Keratinocyte (primary cell): Measurements from ENCODE around the gene TNFAIP3. TPM values are rescaled to one million over a fixed set of nuclear protein-coding genes. Genes with fewer than 3 reads are reported as not detected.

ENCODE experiments used
- DNase-seq: peaks from one replicate; pipeline ENCODE4 v3.0.0-alpha.2; 2011; ENCODE audit warnings: low read depth, missing footprints, low spot score
- FAIRE-seq: peaks from 2 replicates; lab custom pipeline; 2011; peaks lifted over from hg19 to GRCh38; lab: Jason Lieb, UNC
- H2AFZ ChIP-seq: 2 replicates; pipeline ENCODE4 v1.6.0; 2012; ENCODE audit warnings: low read length, control low read depth, inconsistent platforms; ENCODE audit not compliant: control insufficient read depth
- H3K27ac ChIP-seq: 2 replicates; pipeline ENCODE4 v1.5.1; 2011; ENCODE audit warnings: low read length; ENCODE audit not compliant: control insufficient read depth, insufficient read depth
- H3K27me3 ChIP-seq: 3 replicates; pipeline ENCODE4 v1.6.0; 2011; ENCODE audit warnings: low read length; ENCODE audit not compliant: control insufficient read depth, insufficient read depth; ENCODE audit errors: extremely low read depth
- H3K36me3 ChIP-seq, 2 experiments: 2 replicates in 1 of 2; 3 replicates in 1 of 2; pipeline ENCODE4 v1.5.1; 2011; ENCODE audit warnings: low read length in 2 of 2, mild to moderate bottlenecking in 1 of 2; ENCODE audit not compliant: control insufficient read depth in 2 of 2, insufficient read depth in 2 of 2; ENCODE audit errors: extremely low read depth in 1 of 2
- H3K4me1 ChIP-seq: 3 replicates; pipeline ENCODE4 v1.5.1; 2011; ENCODE audit warnings: low read length; ENCODE audit not compliant: control insufficient read depth, insufficient read depth; ENCODE audit errors: extremely low read depth
- H3K4me2 ChIP-seq: 3 replicates; pipeline ENCODE4 v1.6.0; 2011; ENCODE audit warnings: low read depth, low read length; ENCODE audit not compliant: control insufficient read depth, insufficient read depth; ENCODE audit errors: extremely low read depth
- H3K4me3 ChIP-seq, 3 experiments: fragments of 200-600 bp in 1 of 3; sonication (generic) in 1 of 3; 2 replicates in 2 of 3; 3 replicates in 1 of 3; pipeline ENCODE4 v1.5.1; 2011 to 2016; ENCODE audit warnings: low read length in 3 of 3, mild to moderate bottlenecking in 3 of 3, control low read depth in 2 of 3, inconsistent platforms in 1 of 3, low read depth in 1 of 3, mixed read lengths in 1 of 3, mixed run types in 1 of 3, moderate library complexity in 1 of 3; ENCODE audit not compliant: control insufficient read depth in 2 of 3, insufficient read depth in 2 of 3; ENCODE audit errors: extremely low read depth in 1 of 3
- H3K79me2 ChIP-seq: 2 replicates; pipeline ENCODE4 v1.6.0; 2012; ENCODE audit warnings: low read length; ENCODE audit not compliant: control insufficient read depth, insufficient read depth
- H3K9ac ChIP-seq: 3 replicates; pipeline ENCODE4 v1.6.0; 2011; ENCODE audit warnings: low read length; ENCODE audit not compliant: control insufficient read depth, insufficient read depth; ENCODE audit errors: extremely low read depth
- H3K9me1 ChIP-seq: 3 replicates; pipeline ENCODE4 v1.6.0; 2011; ENCODE audit warnings: low read length; ENCODE audit not compliant: control insufficient read depth, insufficient read depth; ENCODE audit errors: extremely low read depth
- H3K9me3 ChIP-seq: 2 replicates; pipeline ENCODE4 v1.5.1; 2012; ENCODE audit warnings: low read depth, low read length; ENCODE audit not compliant: control insufficient read depth
- H4K20me1 ChIP-seq: 3 replicates; pipeline ENCODE4 v1.6.0; 2011; ENCODE audit warnings: low read length; ENCODE audit not compliant: control insufficient read depth, insufficient read depth; ENCODE audit errors: extremely low read depth
- CTCF ChIP-seq, 3 experiments: IDR thresholded peaks in 1 of 3; conservative IDR thresholded peaks in 1 of 3; optimal IDR thresholded peaks in 1 of 3; 2 replicates in 2 of 3; 3 replicates in 1 of 3; pipeline versions ENCODE3 to v1.5.1; 2011; ENCODE audit warnings: low read length in 3 of 3, mild to moderate bottlenecking in 3 of 3, moderate library complexity in 2 of 3, control low read depth in 1 of 3, inconsistent platforms in 1 of 3; ENCODE audit not compliant: insufficient read depth in 2 of 3; ENCODE audit errors: extremely low read depth in 1 of 3
- EZH2 ChIP-seq: IDR thresholded peaks from one replicate; pipeline ENCODE4 v1.6.1; 2012; ENCODE audit warnings: inconsistent platforms, mild to moderate bottlenecking, low read length, moderate library complexity
- dilution Hi-C: fragments of 300-500 bp; cut with MboI; formaldehyde crosslinking; loops from one replicate; pipeline ENCODE4 v1.7.0; 2020; ENCODE audit warnings: low sequenced_read_pairs; ENCODE audit not compliant: extremely low pct_ligation_motif_present
- polyA plus RNA-seq, 5 experiments: library from polyadenylated mRNA; depleted of rRNA in 3 of 5; stranded (reverse) in 3 of 5; stranded (forward) in 1 of 5; unstranded in 1 of 5; fragments of >200 nt; gene quantifications; 1 replicate in 1 of 5; 2 replicates in 3 of 5; 3 replicates in 1 of 5; pipeline versions ENCODE4 v1.2.1 to v1.2.3, GENCODE V29; 2011 to 2012; ENCODE audit warnings: missing spikeins in 2 of 5, low read depth in 1 of 5, low replicate concordance in 1 of 5

The TNFAIP3 gene
- polyA plus RNA-seq, 1 donor (not counting 4 experiments of a cell fraction or from before 2014, with no cell fraction given) = 141 TPM

- no peaks in the 10 kb centered on the region for H3K9me1 ChIP-seq
- no peak overlapping the region for H3K27ac ChIP-seq
- FAIRE-seq (no peak), DNase-seq (no peak)
- H3K36me3 ChIP-seq = peaks cover 46 to 58% of the 10 kb centered on the region in 2 experiments
- H3K9ac ChIP-seq = no peak overlapping the region
- no peaks in the 10 kb centered on the region for H3K4me1 ChIP-seq
- TF ChIP-seq EZH2 (no peak), CTCF (optimal IDR thresholded peaks at IDR 0.05 in 1 of 3, IDR thresholded peaks at IDR 0.05 in 1 of 3, conservative IDR thresholded peaks at IDR 0.05 in 1 of 3; ENCODE audit: extremely low read depth in 1 of 3, insufficient read depth in 2 of 3, low read length in 3 of 3) (no peak)
- no peak overlapping the region for H3K4me3 ChIP-seq
- no peaks in the 10 kb centered on the region for H3K27me3 ChIP-seq
- H4K20me1 ChIP-seq = no peaks in the 10 kb centered on the region
- H2AFZ ChIP-seq = no peak overlapping the region
- dilution Hi-C loops = no loop called here
- H3K4me2 ChIP-seq = no peak overlapping the region
- no peaks in the 10 kb centered on the region for H3K9me3 ChIP-seq
- H3K79me2 ChIP-seq = peaks cover 12% of the 10 kb centered on the region
These were observed 13.1 kb downstream of the TNFAIP3 start for GRCh38 chr6:137879885-137880745.

GRCh38 chr6:137880746-137881521 lies 13.9 kb downstream of the TNFAIP3 start:
- Histone ChIP-seq H3K4me1 (no peaks in the 10 kb centered on the region), H3K27me3 (no peaks in the 10 kb centered on the region), H4K20me1 (no peaks in the 10 kb centered on the region), H3K4me3 (no peak overlapping the region), H3K9me3 (no peaks in the 10 kb centered on the region), H3K9me1 (no peaks in the 10 kb centered on the region), H3K9ac (no peak overlapping the region), H2AFZ (no peak overlapping the region), H3K4me2 (no peak overlapping the region), H3K36me3 (peaks cover 39 to 51% of the 10 kb centered on the region in 2 experiments), H3K27ac (no peak overlapping the region), H3K79me2 (peaks cover 7% of the 10 kb centered on the region)
- FAIRE-seq = no peak
- TF ChIP-seq CTCF (optimal IDR thresholded peaks at IDR 0.05 in 1 of 3, IDR thresholded peaks at IDR 0.05 in 1 of 3, conservative IDR thresholded peaks at IDR 0.05 in 1 of 3; ENCODE audit: extremely low read depth in 1 of 3, insufficient read depth in 2 of 3, low read length in 3 of 3) = no peak
- no peak for TF ChIP-seq EZH2
- dilution Hi-C loops = no loop called here
- DNase-seq = no peak
